ENCODE results near the gene CRAT.

GRCh38 chr9:129145841-129146292 lies 35.3 kb upstream of the CRAT start:
- TF ChIP-seq CTCF (conservative IDR thresholded peaks at IDR 0.05; ENCODE audit: low read depth, low read length) (no peak), EZH2 (IDR thresholded peaks at IDR 0.05; ENCODE audit: low read length, unreplicated experiment) (no peak)
